ENCODE data around the gene HIPK2. TPM values are rescaled to one million over a fixed set of nuclear protein-coding genes. Genes with fewer than 3 reads are reported as not detected.
A peak's percentile ranks its signal among the peaks of the same experiment; 100 is the strongest.

HIPK2 gene
- total RNA-seq, 1 experiment from 2014 or later: 30.7 TPM

DNA sequence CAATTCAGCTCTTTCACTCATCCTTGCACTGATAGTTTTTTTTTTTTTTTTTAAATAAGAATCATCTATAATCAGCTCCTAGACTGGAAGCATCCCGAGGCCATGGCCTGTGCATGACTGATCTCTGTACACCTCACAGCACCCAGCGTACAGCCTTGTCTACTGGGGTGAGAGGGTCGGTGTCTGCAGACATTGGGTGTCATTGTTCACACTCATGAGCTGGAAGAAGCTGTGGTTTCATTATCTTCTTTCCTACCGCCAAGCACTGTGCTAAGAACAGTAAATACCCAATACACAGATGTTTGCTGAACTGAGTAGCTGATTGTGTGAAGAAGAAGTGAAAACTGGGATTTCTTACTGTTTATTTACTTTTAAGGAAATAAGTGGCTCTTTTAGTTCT, 130.7 kb downstream of the HIPK2 start:
- POLR2A ChIA-PET (ENCODE audit: low non-redundant PET): no interaction called here
- CTCF ChIA-PET: interaction anchor here (0.7 to 1.2 kb wide), 5 partner anchors 14 to 359 kb away, joined by 3 to 6 read pairs (median 4); no protein-coding TSS in a partner anchor

DNA sequence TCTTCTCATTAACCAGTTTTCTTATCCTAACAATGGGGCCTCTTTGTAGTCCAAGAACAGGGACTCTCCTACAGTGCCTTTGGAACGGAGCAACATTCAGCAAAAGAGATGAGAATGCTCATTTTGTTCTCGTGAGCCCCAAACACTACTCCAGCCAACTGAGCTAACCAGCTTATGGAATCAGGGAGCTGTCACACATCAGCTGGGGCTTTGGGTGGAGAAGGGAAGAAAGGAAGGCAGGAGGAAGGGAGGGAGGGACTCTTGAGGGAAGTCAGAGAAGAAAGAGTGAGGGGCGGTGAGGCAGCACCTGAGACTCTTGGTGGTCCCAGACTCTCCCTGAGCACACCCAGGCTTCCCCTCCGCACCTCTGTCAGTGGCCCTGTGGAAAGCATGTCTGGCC, 131.2 kb downstream of the HIPK2 start:
- no TSS peak for BruUV-seq (replicated peaks)
- H3K9me3 ChIP-seq (ENCODE audit: low read depth, low read length, poor library complexity, severe bottlenecking): no peaks in the 10 kb centered on the region
- ChIA-PET POLR2A (ENCODE audit: low non-redundant PET) (no interaction called here), CTCF (interaction anchor here (0.6 to 1.2 kb wide), 5 partner anchors 9 to 678 kb away, joined by 3 to 12 read pairs (median 3); no protein-coding TSS in a partner anchor)
- no peak for DNase-seq (ENCODE audit: low spot score)
- no peaks in the 10 kb centered on the region for H3K36me3 ChIP-seq (ENCODE audit: insufficient read depth, low read length, poor library complexity, severe bottlenecking)
- H3K4me1 ChIP-seq (ENCODE audit: insufficient read depth, low read length, poor library complexity, severe bottlenecking): no peaks in the 10 kb centered on the region
- intact Hi-C loops (cut with micrococcal nuclease; ENCODE audit: unreplicated experiment): loop anchor here (1.0 to 5.0 kb wide), 2 partner anchors 131 to 356 kb away; partner anchors contain the start of gene HIPK2
- H3K27me3 ChIP-seq (replicated peaks; ENCODE audit: insufficient read depth, low read depth, low read length, poor library complexity): no peaks in the 10 kb centered on the region
- no peak overlapping the region for H3K27ac ChIP-seq (ENCODE audit: low read depth, low read length, poor library complexity, severe bottlenecking)
- no peak overlapping the region for H3K4me3 ChIP-seq (ENCODE audit: low read depth, low read length, poor library complexity, severe bottlenecking)
- no peak for TF ChIP-seq EZH2 (IDR thresholded peaks at IDR 0.05; ENCODE audit: borderline replicate concordance, low read depth, low read length, poor library complexity, severe bottlenecking)
- TF ChIP-seq, protein P1, sequence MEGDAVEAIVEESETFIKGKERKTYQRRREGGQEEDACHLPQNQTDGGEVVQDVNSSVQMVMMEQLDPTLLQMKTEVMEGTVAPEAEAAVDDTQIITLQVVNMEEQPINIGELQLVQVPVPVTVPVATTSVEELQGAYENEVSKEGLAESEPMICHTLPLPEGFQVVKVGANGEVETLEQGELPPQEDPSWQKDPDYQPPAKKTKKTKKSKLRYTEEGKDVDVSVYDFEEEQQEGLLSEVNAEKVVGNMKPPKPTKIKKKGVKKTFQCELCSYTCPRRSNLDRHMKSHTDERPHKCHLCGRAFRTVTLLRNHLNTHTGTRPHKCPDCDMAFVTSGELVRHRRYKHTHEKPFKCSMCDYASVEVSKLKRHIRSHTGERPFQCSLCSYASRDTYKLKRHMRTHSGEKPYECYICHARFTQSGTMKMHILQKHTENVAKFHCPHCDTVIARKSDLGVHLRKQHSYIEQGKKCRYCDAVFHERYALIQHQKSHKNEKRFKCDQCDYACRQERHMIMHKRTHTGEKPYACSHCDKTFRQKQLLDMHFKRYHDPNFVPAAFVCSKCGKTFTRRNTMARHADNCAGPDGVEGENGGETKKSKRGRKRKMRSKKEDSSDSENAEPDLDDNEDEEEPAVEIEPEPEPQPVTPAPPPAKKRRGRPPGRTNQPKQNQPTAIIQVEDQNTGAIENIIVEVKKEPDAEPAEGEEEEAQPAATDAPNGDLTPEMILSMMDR (conservative IDR thresholded peaks at IDR 0.05; ENCODE audit: low read depth, low read length): no peak

More for the DNA sequence above, 130.7 kb downstream of the HIPK2 start:
- TF ChIP-seq EZH2 (IDR thresholded peaks at IDR 0.05; ENCODE audit: borderline replicate concordance, low read depth, low read length, poor library complexity, severe bottlenecking): no peak
- TF ChIP-seq, protein P1 (conservative IDR thresholded peaks at IDR 0.05; ENCODE audit: low read depth, low read length): no peak
- no peak for DNase-seq (ENCODE audit: low spot score)
- Histone ChIP-seq H3K9me3 (ENCODE audit: low read depth, low read length, poor library complexity, severe bottlenecking) (no peaks in the 10 kb centered on the region), H3K27me3 (replicated peaks; ENCODE audit: insufficient read depth, low read depth, low read length, poor library complexity) (no peaks in the 10 kb centered on the region), H3K4me3 (ENCODE audit: low read depth, low read length, poor library complexity, severe bottlenecking) (no peak overlapping the region), H3K36me3 (ENCODE audit: insufficient read depth, low read length, poor library complexity, severe bottlenecking) (no peaks in the 10 kb centered on the region), H3K4me1 (ENCODE audit: insufficient read depth, low read length, poor library complexity, severe bottlenecking) (no peaks in the 10 kb centered on the region), H3K27ac (ENCODE audit: low read depth, low read length, poor library complexity, severe bottlenecking) (no peak overlapping the region)
- intact Hi-C loops (cut with micrococcal nuclease; ENCODE audit: unreplicated experiment): loop anchor here (5.0 kb wide), 1 partner anchor 130 kb away; the partner anchor contains the start of gene HIPK2
- no TSS peak for BruUV-seq (replicated peaks)

DNA sequence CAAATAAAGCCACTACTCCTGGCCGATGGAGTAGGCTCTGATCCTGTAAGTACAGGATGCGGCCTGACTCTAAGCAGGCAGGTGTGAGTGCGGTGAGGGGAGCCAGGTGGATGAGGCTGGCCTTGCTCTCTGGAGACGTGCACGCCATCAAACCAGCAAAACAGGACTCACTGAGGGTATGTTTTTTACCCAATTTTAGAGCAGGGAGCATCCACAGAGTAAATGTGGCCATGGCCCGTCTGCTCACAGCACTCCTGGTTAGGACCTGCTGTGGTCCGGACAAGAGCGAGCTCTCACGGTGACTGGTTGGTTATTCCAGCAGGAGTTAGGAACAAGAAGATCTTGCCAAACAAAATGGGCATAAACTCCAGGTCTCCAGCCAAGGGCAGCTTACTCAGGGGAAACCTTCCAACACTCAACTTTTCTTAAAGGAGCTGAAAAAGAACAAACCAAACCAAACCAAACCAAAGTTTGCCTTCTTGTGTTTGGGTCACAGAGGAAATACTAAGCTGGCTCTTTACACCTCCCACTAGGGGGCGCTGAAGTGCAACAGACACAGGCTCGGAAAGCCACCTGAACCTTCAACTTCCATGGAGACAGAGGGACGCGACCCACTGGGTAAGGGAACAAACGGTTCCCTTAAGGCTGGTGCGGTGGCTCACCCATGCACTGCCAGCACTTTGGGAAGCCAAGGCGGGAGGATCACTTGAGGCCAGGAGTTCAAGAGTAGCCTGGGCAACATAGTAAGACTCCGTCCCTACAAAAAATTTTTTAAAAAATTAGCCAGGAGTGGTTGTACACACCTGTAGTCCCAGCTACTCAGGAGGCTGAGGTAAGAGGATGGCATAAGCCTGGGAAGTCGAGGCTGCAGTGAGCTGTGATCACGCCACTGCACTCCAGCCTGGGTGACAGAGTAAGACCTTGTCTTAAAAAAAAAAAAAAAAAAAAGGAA, 131.9 kb downstream of the HIPK2 start:
- TF ChIP-seq, protein P1 (conservative IDR thresholded peaks at IDR 0.05; ENCODE audit: low read depth, low read length): peak; percentile 89
- no peak for TF ChIP-seq EZH2 (IDR thresholded peaks at IDR 0.05; ENCODE audit: borderline replicate concordance, low read depth, low read length, poor library complexity, severe bottlenecking)
- Histone ChIP-seq H3K4me3 (ENCODE audit: low read depth, low read length, poor library complexity, severe bottlenecking) (no peak overlapping the region), H3K4me1 (ENCODE audit: insufficient read depth, low read length, poor library complexity, severe bottlenecking) (no peaks in the 10 kb centered on the region), H3K9me3 (ENCODE audit: low read depth, low read length, poor library complexity, severe bottlenecking) (no peaks in the 10 kb centered on the region), H3K36me3 (ENCODE audit: insufficient read depth, low read length, poor library complexity, severe bottlenecking) (no peaks in the 10 kb centered on the region), H3K27me3 (replicated peaks; ENCODE audit: insufficient read depth, low read depth, low read length, poor library complexity) (no peaks in the 10 kb centered on the region), H3K27ac (ENCODE audit: low read depth, low read length, poor library complexity, severe bottlenecking) (no peak overlapping the region)
- intact Hi-C loops (cut with micrococcal nuclease; ENCODE audit: unreplicated experiment): loop anchor here (1.0 to 5.0 kb wide), 2 partner anchors 131 to 356 kb away; partner anchors contain the start of gene HIPK2
- ChIA-PET CTCF (interaction anchor here (0.6 to 1.2 kb wide), 7 partner anchors 8 to 678 kb away, joined by 3 to 12 read pairs (median 3); no protein-coding TSS in a partner anchor), POLR2A (ENCODE audit: low non-redundant PET) (no interaction called here)
- BruUV-seq (replicated peaks): no TSS peak
- peak; percentile 87 for DNase-seq (ENCODE audit: low spot score)
